ENCODE measurements around the gene UGT2B7. TPM values are rescaled to one million over a fixed set of nuclear protein-coding genes. Genes with fewer than 3 reads are reported as not detected.

The UGT2B7 gene
- not detected in 2 replicates for total RNA-seq

GRCh38 chr4:69096111-69096656 is at the start of gene UGT2B7:
Gene UGT2B7, plus strand, starts transcription at chr4:69096474. Its CDS starts 47 bp downstream, at chr4:69096521.

Other genes with a start within 250 kb of the UGT2B7 start
- gene UGT2A3, start 144.7 kb upstream of the UGT2B7 start, total RNA-seq, result not detected in 2 replicates
- gene UGT2B11, start 118.3 kb downstream of the UGT2B7 start, total RNA-seq, result not detected in 2 replicates
- not detected in 2 replicates for gene UGT2B28, start 184.0 kb downstream of the UGT2B7 start, total RNA-seq